HepG2 (cell line): Measurements from ENCODE around the gene IDH3A. TPM values are rescaled to one million over a fixed set of nuclear protein-coding genes. Genes with fewer than 3 reads are reported as not detected.

Experiments
- ATAC-seq: fragments of 200-7000 bp; cut with Tn5 transposase; 3 replicates; pipeline ENCODE4 v1.9.1; 2020; ENCODE audit warnings: mild to moderate bottlenecking, moderate library complexity
- BruUV-seq: library from RNA; stranded (reverse); fragments of 400-500 nt; replicated peaks from 2 replicates; lab custom pipeline; 2021; lab: Mats Ljungman, UMichigan
- CTCF ChIA-PET: fragments of 300-600 bp; formaldehyde crosslinking; extraction: SDS; loops from one replicate; lab custom pipeline; 2021; ENCODE audit warnings: low total read pairs, inconsistent platforms, low intra/inter-chr PET ratio; lab: Yijun Ruan, JAX
- POLR2A ChIA-PET: fragments of 350-600 bp; sonication (Branson Sonifier 250); formaldehyde crosslinking; loops from one replicate; lab custom pipeline; 2020; ENCODE audit warnings: antibody characterized with exemption, inconsistent platforms; lab: Yijun Ruan, JAX
- DNase-seq: peaks from one replicate; pipeline ENCODE4 v3.0.0-alpha.2; 2015; ENCODE audit warnings: low spot score
- FAIRE-seq: peaks from 3 replicates; lab custom pipeline; 2011; peaks lifted over from hg19 to GRCh38; lab: Jason Lieb, UNC
- H2AFZ ChIP-seq: one replicate; pipeline ENCODE4 v1.6.1; 2011; ENCODE audit warnings: low read length, inconsistent platforms
- H3K27ac ChIP-seq: fragments of 300-600 bp; 3 replicates; pipeline ENCODE4 v1.8.0; 2011; ENCODE audit warnings: mixed run types, mild to moderate bottlenecking, mixed read lengths, low read length, inconsistent platforms; ENCODE audit not compliant: insufficient read depth; ENCODE audit errors: extremely low read length
- H3K27me3 ChIP-seq, 2 experiments: fragments of 200-600 bp in 1 of 2; 2 replicates in 1 of 2; 3 replicates in 1 of 2; pipeline versions ENCODE4 v1.6.0 to v1.8.0; 2011; ENCODE audit warnings: low read length in 2 of 2, mild to moderate bottlenecking in 2 of 2, moderate library complexity in 2 of 2, inconsistent platforms in 1 of 2; ENCODE audit not compliant: insufficient read depth in 2 of 2, control insufficient read depth in 1 of 2
- H3K36me3 ChIP-seq, 2 experiments: fragments of 200-600 bp in 1 of 2; replicated peaks in 1 of 2; 2 replicates in 1 of 2; 3 replicates in 1 of 2; pipeline versions ENCODE4 v1.5.1 to v1.8.0; 2011; ENCODE audit warnings: low read length in 2 of 2, inconsistent platforms in 1 of 2; ENCODE audit not compliant: insufficient read depth in 2 of 2, control insufficient read depth in 1 of 2
- H3K4me1 ChIP-seq: 2 replicates; pipeline ENCODE4 v1.5.1; 2012; ENCODE audit warnings: low read length, inconsistent platforms; ENCODE audit not compliant: insufficient read depth
- H3K4me2 ChIP-seq: 2 replicates; pipeline ENCODE4 v1.6.0; 2011; ENCODE audit warnings: low read depth, low read length, inconsistent platforms
- H3K4me3 ChIP-seq, 3 experiments: fragments of 200-600 bp in 1 of 3; sonication (generic), shearing (Covaris generic) in 1 of 3; replicated peaks in 1 of 3; 2 replicates each; pipeline ENCODE4 v1.5.1; 2011 to 2016; ENCODE audit warnings: low read length in 3 of 3, inconsistent platforms in 2 of 3, low read depth in 2 of 3, mild to moderate bottlenecking in 2 of 3, control low read depth in 1 of 3, mixed read lengths in 1 of 3; ENCODE audit not compliant: insufficient read depth in 1 of 3
- H3K79me2 ChIP-seq: one replicate; pipeline ENCODE4 v1.6.1; 2011; ENCODE audit warnings: low read length, inconsistent platforms; ENCODE audit not compliant: insufficient read depth
- H3K9ac ChIP-seq: 2 replicates; pipeline ENCODE4 v1.6.0; 2011; ENCODE audit warnings: mild to moderate bottlenecking, low read depth, low read length, inconsistent platforms; ENCODE audit not compliant: insufficient read depth
- H3K9me3 ChIP-seq: 2 replicates; pipeline ENCODE4 v1.5.1; 2012; ENCODE audit warnings: mild to moderate bottlenecking, low read length
- H4K20me1 ChIP-seq: 2 replicates; pipeline ENCODE4 v1.6.0; 2011; ENCODE audit warnings: inconsistent platforms, mild to moderate bottlenecking, low read length, moderate library complexity; ENCODE audit not compliant: insufficient read depth
- AGO2 ChIP-seq: fragments of 200-400 bp; formaldehyde crosslinking; optimal IDR thresholded peaks from 2 replicates; pipeline ENCODE3; 2017; ENCODE audit warnings: mild to moderate bottlenecking, low read depth, low read length, moderate library complexity
- FIP1L1 ChIP-seq: fragments of 200-400 bp; formaldehyde crosslinking; IDR thresholded peaks from 2 replicates; pipeline ENCODE4 v1.6.1; 2018; ENCODE audit warnings: low read depth, mild to moderate bottlenecking, low read length, moderate library complexity, borderline replicate concordance; ENCODE audit not compliant: insufficient read depth
- POLR2AphosphoS2 ChIP-seq: IDR thresholded peaks from 2 replicates; pipeline ENCODE4 v1.6.1; 2011; ENCODE audit warnings: low read depth, low read length, improper control_type of control experiment
- REXO4 ChIP-seq: sonication (generic); formaldehyde crosslinking; IDR thresholded peaks from 2 replicates; pipeline ENCODE4 v1.8.0; 2022; ENCODE audit warnings: missing genetic modification reagents, mild to moderate bottlenecking, borderline replicate concordance
- RFXANK ChIP-seq: IDR thresholded peaks from 2 replicates; pipeline ENCODE4 v1.6.1; 2016
- U2AF1 ChIP-seq: fragments of 200-400 bp; formaldehyde crosslinking; optimal IDR thresholded peaks from 2 replicates; pipeline ENCODE3; 2017; ENCODE audit warnings: mild to moderate bottlenecking, low read depth, low read length
- ZNF282 ChIP-seq: fragments of 450-650 bp; IDR thresholded peaks from 2 replicates; pipeline ENCODE4 v1.6.1; 2018; ENCODE audit not compliant: partially characterized antibody
- ZNF773 ChIP-seq: sonication (generic); formaldehyde crosslinking; IDR thresholded peaks from 2 replicates; pipeline ENCODE4 v1.4.0; 2020; ENCODE audit warnings: missing genetic modification reagents, borderline replicate concordance
- ZNF878 ChIP-seq: sonication (generic); formaldehyde crosslinking; IDR thresholded peaks from 2 replicates; pipeline ENCODE4 v1.8.1; 2023; ENCODE audit warnings: mild to moderate bottlenecking, missing genetic modification reagents, moderate library complexity
- WGBS: methylation state at CpG from one replicate; pipeline ENCODE4 v1.1.6; 2017; ENCODE audit warnings: low lambda C conversion rate; 5-methylcytosine and 5-hydroxymethylcytosine counted together
- in situ Hi-C: cut with HindIII; loops from 2 replicates; pipeline ENCODE4 v1.10.0; 2017; ENCODE audit warnings: low pct_unique_long_range_greater_than_20kb; ENCODE audit not compliant: extremely low pct_ligation_motif_present
- intact Hi-C: fragments of 100-400 bp; cut with micrococcal nuclease; formaldehyde crosslinking; loops from one replicate; pipeline ENCODE4 v1.10.0; 2022; ENCODE audit not compliant: unreplicated experiment
- polyA plus RNA-seq, 8 experiments: library from polyadenylated mRNA; depleted of rRNA in 3 of 8; stranded (reverse) in 7 of 8; unstranded in 1 of 8; fragments of >200 nt; fragmentation: Illumina TruSeq in 4 of 8; extraction: Trizol in 4 of 8; gene quantifications; 2 replicates each; pipeline versions ENCODE4 v1.2.1 to v1.2.3, GENCODE V29; 2011 to 2016; ENCODE audit warnings: low read depth in 4 of 8, missing spikeins in 1 of 8, mixed read lengths in 1 of 8; ENCODE audit not compliant: insufficient read depth in 1 of 8
- total RNA-seq, 5 experiments: library from RNA; depleted of rRNA; stranded (reverse); fragments of >200 nt; fragmentation: Illumina TruSeq; extraction: Trizol; gene quantifications; 2 replicates each; pipeline ENCODE4 v1.2.3, GENCODE V29; 2016; ENCODE audit warnings: low read depth in 1 of 5
- TF ChIP-seq, protein P1 (sequence below): sonication (generic); formaldehyde crosslinking; IDR thresholded peaks from 2 replicates; pipeline ENCODE4 v1.4.0; 2020; ENCODE audit warnings: missing genetic modification reagents, mild to moderate bottlenecking, borderline replicate concordance
- TF ChIP-seq, protein P2 (sequence below): sonication (generic); formaldehyde crosslinking; IDR thresholded peaks from 2 replicates; pipeline ENCODE4 v1.4.0; 2020; ENCODE audit warnings: mild to moderate bottlenecking, low read depth, missing genetic modification reagents
- TF ChIP-seq, protein P3 (sequence below): sonication (generic); formaldehyde crosslinking; IDR thresholded peaks from 2 replicates; pipeline ENCODE4 v1.8.1; 2022; ENCODE audit warnings: mild to moderate bottlenecking, missing genetic modification reagents
- TF ChIP-seq, protein P4 (sequence below): IDR thresholded peaks from 2 replicates; pipeline ENCODE4 v1.6.1; 2016; ENCODE audit warnings: missing compliant biosample characterization, missing genetic modification reagents, borderline replicate concordance

The IDH3A gene
- total and polyA plus RNA-seq, 2 of the 13 experiments (the other 11 are each of a cell fraction or from before 2014, with no cell fraction given) = 40.7 to 50.7 TPM

DNA sequence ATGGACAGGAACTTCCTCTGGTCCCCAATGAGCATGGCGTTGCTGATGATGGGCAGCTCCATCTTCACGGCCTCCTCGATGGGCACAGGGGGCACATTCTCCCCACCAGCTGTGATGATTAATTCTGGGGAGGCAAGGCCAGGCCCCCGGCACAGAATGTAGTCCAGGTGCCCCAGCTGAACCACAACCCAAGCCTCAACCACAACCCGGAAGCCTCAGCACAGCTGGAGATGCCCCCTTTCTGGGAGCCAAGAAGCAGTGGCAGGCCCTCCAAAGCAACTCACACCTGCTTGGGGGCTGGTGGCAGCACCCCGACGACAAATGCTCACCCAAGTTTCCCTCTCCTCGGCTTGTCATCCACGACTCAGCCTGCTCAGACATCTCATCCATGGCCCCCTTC lies 25.2 kb downstream of the IDH3A start (continued):
- TF ChIP-seq, protein P1, sequence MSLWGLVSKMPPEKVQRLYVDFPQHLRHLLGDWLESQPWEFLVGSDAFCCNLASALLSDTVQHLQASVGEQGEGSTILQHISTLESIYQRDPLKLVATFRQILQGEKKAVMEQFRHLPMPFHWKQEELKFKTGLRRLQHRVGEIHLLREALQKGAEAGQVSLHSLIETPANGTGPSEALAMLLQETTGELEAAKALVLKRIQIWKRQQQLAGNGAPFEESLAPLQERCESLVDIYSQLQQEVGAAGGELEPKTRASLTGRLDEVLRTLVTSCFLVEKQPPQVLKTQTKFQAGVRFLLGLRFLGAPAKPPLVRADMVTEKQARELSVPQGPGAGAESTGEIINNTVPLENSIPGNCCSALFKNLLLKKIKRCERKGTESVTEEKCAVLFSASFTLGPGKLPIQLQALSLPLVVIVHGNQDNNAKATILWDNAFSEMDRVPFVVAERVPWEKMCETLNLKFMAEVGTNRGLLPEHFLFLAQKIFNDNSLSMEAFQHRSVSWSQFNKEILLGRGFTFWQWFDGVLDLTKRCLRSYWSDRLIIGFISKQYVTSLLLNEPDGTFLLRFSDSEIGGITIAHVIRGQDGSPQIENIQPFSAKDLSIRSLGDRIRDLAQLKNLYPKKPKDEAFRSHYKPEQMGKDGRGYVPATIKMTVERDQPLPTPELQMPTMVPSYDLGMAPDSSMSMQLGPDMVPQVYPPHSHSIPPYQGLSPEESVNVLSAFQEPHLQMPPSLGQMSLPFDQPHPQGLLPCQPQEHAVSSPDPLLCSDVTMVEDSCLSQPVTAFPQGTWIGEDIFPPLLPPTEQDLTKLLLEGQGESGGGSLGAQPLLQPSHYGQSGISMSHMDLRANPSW = no peak
- no peak for TF ChIP-seq ZNF878 (CRISPR knock-in tag)
- TF ChIP-seq, protein P2, sequence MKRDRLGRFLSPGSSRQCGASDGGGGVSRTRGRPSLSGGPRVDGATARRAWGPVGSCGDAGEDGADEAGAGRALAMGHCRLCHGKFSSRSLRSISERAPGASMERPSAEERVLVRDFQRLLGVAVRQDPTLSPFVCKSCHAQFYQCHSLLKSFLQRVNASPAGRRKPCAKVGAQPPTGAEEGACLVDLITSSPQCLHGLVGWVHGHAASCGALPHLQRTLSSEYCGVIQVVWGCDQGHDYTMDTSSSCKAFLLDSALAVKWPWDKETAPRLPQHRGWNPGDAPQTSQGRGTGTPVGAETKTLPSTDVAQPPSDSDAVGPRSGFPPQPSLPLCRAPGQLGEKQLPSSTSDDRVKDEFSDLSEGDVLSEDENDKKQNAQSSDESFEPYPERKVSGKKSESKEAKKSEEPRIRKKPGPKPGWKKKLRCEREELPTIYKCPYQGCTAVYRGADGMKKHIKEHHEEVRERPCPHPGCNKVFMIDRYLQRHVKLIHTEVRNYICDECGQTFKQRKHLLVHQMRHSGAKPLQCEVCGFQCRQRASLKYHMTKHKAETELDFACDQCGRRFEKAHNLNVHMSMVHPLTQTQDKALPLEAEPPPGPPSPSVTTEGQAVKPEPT (CRISPR knock-in tag) = no peak
- no peak for TF ChIP-seq REXO4 (CRISPR knock-in tag)
- TF ChIP-seq FIP1L1 = no peak

DNA sequence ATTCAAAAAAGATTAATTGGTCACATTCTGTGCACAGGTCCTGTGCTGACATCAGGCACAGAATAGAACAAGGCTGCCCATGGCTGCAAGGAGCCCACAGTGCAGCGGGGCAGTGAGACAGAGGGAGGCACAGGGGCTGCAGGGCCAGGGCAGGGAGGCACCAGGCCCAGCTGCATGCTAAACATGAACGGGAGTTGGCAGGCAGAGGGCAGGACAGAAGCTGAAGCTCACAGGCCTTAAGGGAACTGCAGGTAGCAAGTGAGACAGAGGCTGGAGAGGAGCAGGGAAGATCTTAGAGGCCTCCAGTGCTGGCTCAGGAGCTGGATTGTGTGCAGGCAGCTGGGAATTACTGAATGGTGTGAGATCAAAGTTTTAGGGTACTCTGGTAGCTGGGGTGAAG lies 26.2 kb downstream of the IDH3A start:
- POLR2A ChIA-PET = no interaction called here
- H3K36me3 ChIP-seq = peaks cover 0 to 13% of the 10 kb centered on the region in 2 experiments; a peak in 2 of 5 replicates
- no peaks in the 10 kb centered on the region for H3K9me3 ChIP-seq
- H3K4me2 ChIP-seq = no peak overlapping the region
- H3K9ac ChIP-seq = no peak overlapping the region
- TF ChIP-seq, protein P3, sequence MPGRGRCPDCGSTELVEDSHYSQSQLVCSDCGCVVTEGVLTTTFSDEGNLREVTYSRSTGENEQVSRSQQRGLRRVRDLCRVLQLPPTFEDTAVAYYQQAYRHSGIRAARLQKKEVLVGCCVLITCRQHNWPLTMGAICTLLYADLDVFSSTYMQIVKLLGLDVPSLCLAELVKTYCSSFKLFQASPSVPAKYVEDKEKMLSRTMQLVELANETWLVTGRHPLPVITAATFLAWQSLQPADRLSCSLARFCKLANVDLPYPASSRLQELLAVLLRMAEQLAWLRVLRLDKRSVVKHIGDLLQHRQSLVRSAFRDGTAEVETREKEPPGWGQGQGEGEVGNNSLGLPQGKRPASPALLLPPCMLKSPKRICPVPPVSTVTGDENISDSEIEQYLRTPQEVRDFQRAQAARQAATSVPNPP (CRISPR knock-in tag) = no peak
- TF ChIP-seq RFXANK (no peak), ZNF773 (CRISPR knock-in tag) (no peak), U2AF1 (no peak), AGO2 (no peak), POLR2AphosphoS2 (no peak), ZNF282 (no peak)
- TF ChIP-seq, protein P4, sequence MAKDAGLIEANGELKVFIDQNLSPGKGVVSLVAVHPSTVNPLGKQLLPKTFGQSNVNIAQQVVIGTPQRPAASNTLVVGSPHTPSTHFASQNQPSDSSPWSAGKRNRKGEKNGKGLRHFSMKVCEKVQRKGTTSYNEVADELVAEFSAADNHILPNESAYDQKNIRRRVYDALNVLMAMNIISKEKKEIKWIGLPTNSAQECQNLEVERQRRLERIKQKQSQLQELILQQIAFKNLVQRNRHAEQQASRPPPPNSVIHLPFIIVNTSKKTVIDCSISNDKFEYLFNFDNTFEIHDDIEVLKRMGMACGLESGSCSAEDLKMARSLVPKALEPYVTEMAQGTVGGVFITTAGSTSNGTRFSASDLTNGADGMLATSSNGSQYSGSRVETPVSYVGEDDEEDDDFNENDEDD (CRISPR knock-in tag) = no peak
- no peak for FAIRE-seq
- DNase-seq = no peak
- no peak overlapping the region for H2AFZ ChIP-seq
- no peak overlapping the region for H3K27ac ChIP-seq
- no peaks in the 10 kb centered on the region for H4K20me1 ChIP-seq
- CTCF ChIA-PET = no interaction called here
- in situ Hi-C loops = loop anchor here (5.0 kb wide), 1 partner anchor 67 kb away; no protein-coding TSS in a partner anchor
- intact Hi-C loops = no loop called here
- ATAC-seq = peak; percentile 25; the same call in 1 of the 3 replicates
- H3K4me1 ChIP-seq = no peaks in the 10 kb centered on the region
- BruUV-seq = no TSS peak
- H3K27me3 ChIP-seq = no peaks in the 10 kb centered on the region
- 0% methylated on average over 1 of the region's 2 CpGs for WGBS
- H3K4me3 ChIP-seq = no peak overlapping the region
- no peaks in the 10 kb centered on the region for H3K79me2 ChIP-seq
